ENCODE measurements around the gene PTK7.

- TF ChIP-seq POLR2AphosphoS5 (IDR thresholded peaks at IDR 0.05; ENCODE audit: low read depth, low read length) (no peak), TAF1 (IDR thresholded peaks at IDR 0.05; ENCODE audit: borderline replicate concordance, insufficient read depth, low read length) (no peak)
Measured at GRCh38 chr6:43130429-43130828, 54.3 kb downstream of the PTK7 start.

Measured in PFSK-1 (cell line).